Measurements from ENCODE around the gene TBC1D14. TPM values are rescaled to one million over a fixed set of nuclear protein-coding genes. Genes with fewer than 3 reads are reported as not detected.
"Not testable (repeated sequence)": the region's sequence is repeated elsewhere in the genome, so short reads cannot be mapped to it uniquely, and the experiment has no call there.

The TBC1D14 gene
- total RNA-seq, 1 donor from 2014 or later: 29.3 TPM

DNA sequence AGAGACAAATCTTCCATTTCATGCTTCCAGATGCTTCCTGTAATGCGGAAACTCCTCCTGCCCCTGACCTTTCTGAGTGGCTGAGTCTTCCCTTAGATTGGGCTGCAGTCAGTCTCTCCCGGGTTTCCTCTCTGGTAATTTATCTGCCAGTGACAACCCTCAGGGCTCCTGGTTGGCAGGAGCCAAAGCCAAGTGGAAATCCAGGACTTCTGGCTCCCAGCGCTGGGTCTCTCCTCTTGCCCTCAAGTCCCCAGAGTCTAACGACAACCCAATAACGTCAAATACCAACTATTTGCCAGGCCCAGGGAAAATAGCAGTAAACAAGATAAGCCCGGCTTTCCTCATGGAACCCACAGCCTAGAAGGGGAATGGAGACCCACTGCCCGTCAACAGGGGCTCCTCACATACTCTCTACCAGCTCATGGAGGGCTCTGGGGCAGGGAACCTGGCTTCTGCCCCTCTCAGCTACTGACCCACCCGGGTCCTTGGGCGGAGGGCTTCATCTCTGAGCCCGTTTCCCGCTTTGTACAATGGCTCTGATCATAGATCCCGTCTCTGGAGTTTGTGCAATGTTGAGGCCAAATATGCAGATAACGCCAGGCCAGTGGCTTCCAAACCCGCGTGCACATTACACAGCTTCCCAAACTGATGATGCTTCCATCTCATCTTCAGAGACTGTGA, 1.1 kb upstream of the TBC1D14 start:
- DNase-seq (ENCODE audit: low spot score): peak; percentile 78
- ATAC-seq: peak; percentile 27

- no peak for DNase-seq (ENCODE audit: low spot score)
- ATAC-seq: peak; percentile 0
Measured at GRCh38 chr4:6909970-6910339, 329 bp downstream of the TBC1D14 start.

DNA sequence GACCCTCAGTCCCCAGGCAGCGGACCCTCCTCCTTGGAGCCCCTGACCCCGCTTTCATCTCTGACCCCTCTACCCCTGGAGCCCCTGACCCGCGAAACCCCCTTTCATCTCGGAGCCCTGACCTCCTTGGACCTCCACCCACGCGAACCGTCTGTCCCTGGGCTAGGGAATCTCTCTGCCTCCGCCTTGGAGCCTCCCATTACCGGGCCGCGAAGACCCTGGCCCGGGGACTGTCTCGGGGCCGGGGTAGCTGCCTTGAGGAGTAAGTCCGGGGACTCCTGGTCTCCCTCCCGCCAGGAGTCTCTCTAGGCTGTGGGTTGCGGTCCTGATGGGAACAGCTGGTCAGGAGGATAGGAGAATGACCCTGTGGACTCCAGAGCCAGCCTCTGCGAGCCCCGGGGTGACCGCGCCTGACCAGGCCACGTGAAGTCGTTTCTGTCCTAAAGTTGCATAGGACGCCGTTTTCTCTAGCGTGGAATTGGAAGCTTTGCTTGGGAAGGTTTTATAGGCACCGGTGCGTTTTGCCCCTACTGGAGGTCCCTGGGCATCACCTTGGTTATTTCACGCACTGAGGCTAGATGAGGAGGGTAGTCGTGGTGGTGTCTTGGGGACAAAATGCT, 824 bp downstream of the TBC1D14 start:
- DNase-seq (ENCODE audit: low spot score) (peak; percentile 81), ATAC-seq (peak; percentile 45)

DNA sequence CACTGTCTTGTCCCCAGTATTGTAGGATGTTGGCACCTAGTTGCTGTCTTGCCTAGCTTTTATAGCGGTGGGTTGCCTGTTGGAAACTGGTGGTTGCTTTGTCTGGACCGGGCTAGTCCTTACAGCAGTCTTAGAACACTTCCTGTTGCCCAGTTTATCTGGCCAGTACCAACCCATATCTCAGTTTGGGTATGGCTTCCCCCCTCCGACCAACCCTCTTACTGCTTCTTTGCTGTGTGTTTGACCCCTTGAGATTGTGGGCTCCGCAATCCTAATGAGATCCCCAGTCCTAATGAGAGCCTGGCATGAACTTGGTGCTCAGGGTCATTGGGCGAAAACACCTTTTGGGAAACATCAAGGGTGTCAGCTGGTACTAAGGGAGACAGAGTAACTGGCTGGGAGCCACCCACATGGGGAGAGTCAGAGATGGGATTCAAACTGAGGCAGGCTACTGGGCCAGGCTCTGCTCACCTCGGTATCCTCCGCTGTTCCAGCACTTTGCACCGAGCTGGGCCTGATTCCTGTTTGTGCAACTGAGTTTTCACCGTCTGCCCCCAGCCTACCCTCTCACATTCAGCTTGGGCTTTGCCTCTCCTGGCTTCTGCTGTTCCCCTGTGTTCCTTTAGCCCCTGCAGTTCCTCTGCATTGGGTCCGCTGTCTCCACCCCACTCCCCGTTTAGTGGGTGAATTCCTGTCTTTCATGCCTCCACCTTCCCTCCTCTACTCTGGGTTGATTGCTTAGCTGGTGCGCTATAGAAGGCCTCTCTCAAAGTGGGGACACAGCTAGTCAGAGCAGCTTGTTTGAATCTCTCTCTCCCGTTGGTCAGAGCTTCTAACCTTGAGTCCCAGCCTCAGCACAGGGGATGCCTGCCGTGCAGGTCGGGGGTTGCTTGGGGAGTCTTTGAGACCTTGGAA, 1.6 kb downstream of the TBC1D14 start:
- no peak for DNase-seq (ENCODE audit: low spot score)
- ATAC-seq: peak; percentile 9

DNA sequence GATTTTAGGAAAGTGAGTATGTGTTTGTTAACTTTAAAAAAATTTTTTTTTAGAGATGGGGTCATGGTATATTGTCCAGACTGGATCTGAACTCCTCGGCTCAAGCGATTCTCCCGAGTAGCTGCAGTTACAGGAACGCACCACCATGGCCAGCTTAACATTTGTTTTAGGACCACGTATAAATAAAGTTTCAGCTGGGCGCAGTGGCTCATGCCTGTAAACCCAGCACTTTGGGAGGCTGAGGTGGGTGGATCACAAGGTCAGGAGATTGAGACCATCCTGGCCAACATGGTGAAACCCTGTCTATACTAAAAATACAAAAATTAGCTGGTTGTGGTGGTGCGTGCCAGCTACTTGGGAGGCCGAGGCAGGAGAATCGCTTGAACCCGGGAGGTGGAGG, 2.3 kb downstream of the TBC1D14 start:
- not testable (repeated sequence) for DNase-seq (ENCODE audit: low spot score); ATAC-seq

DNA sequence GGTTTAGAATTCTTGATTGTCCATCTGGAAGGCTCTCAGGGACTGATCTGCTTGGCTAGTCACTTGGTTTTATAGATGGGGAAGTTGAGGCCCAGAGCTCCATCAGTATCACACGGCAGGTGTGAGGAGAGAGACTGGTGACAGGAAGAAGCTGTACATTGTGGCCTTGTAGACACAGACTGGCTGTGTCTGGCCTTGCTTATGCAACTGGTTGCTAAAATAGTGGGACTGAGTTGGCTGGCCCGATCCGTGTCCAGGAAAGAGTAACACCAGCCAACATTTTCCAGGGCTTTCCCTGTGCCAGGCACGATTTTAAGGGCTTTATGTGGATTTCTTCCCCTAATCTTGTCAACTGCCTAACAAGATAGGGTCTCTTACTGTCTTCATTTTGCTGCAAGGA, 2.8 kb downstream of the TBC1D14 start:
- DNase-seq (ENCODE audit: low spot score) (no peak), ATAC-seq (peak; percentile 7)

DNA sequence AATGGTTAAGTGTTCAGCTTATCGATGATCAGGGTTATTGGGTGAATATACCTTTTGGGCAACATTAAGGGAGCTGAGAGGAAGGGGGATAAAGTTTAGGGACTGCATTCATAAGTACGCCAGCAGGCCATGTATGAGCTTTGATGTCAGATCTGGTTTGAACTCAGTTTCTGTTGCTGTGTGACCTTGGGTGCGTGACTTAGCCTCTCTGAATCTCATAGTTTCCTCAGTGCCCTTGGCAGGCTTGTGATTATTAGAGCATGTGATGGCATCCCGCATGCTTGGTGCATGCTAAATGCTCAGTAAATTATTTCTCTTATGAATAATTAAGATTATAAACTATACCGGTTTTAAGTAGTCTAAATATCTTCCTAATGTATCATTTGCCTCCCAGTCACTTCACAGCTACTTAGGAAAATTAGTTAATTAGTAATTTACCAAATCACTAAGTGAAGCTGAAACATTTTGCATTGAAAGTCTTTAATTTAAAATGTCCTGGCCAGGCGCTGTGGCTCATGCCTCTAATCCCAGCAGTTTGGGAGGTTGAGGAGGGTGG, 3.8 kb downstream of the TBC1D14 start:
- no peak for ATAC-seq
- DNase-seq (ENCODE audit: low spot score): no peak

DNA sequence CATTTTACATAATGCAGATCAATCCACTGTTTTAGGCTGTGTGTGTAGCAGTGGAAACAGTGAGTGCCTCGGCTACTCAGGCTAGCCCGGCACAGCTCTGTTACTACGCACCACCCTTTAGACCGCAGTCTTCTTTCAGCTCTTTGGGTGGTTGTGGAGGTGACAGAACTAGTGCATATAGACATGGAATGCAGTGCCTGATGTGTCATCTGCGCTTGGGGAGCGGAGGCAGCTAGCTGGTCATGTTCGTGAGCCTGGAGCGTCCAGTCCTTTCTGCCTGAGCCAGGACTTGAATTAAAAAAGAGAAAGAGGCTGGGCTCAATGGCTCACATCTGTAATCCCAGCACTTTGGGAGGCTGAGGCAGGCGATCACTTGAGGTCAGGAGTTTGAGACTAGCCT, 4.8 kb downstream of the TBC1D14 start:
- ATAC-seq (no peak), DNase-seq (ENCODE audit: low spot score) (no peak)

- no peak for DNase-seq (ENCODE audit: low spot score)
Measured at GRCh38 chr4:6915041-6916005, 5.7 kb downstream of the TBC1D14 start.

GRCh38 chr4:6916069-6916586, 6.5 kb downstream of the TBC1D14 start:
- ATAC-seq: no peak
- DNase-seq (ENCODE audit: low spot score): no peak

More at GRCh38 chr4:6915041-6916005, 5.7 kb downstream of the TBC1D14 start:
- no peak for ATAC-seq

DNA sequence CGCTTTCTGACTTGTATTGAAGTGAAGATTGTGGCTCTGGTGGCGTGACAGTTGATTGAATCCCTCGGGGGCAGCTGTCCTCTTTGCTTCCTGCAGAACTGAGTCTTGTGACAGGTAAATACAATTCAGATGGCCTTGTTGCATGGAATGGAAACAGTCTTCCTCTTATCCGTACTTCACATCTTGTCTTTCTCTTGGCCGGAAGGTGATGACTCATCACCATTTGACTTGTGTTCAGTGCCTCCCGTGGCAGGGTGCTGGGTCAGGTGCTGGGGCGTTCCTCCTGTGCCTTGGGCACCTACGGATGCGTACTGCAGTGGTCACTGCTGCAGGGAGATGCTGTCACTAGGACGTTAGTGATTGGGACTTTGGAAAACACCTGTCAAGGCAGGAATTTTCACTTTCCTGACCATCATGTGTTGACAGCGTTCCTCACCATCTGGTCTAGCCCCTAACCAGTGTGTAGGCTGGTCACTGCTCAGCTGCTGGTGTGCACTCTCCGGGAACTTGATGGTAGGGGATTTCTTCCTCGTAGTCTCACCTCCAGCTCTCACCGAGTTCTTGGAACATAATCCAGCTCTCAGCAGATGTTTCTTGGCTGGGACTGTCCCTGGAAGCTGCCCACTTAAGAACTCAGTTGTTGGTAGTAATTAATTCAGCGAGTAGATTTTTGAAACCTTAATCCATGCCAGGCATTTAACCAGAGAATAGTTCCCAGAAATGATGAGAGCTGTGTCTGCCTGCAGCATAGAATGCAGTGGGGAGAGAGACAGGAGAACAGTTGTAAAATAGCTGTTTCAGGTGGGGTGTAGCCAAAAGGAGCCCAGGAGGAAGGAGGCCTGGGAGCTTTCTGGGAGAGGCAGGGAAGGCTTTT, 7.2 kb downstream of the TBC1D14 start:
- ATAC-seq (peak; percentile 6), DNase-seq (ENCODE audit: low spot score) (no peak)

GRCh38 chr4:6917461-6918271, 8.0 kb downstream of the TBC1D14 start:
- DNase-seq (ENCODE audit: low spot score) (peak; percentile 82), ATAC-seq (peak; percentile 75)

- ATAC-seq: no peak
- no peak for DNase-seq (ENCODE audit: low spot score)
Measured at GRCh38 chr4:6918338-6918737, 8.7 kb downstream of the TBC1D14 start.

DNA sequence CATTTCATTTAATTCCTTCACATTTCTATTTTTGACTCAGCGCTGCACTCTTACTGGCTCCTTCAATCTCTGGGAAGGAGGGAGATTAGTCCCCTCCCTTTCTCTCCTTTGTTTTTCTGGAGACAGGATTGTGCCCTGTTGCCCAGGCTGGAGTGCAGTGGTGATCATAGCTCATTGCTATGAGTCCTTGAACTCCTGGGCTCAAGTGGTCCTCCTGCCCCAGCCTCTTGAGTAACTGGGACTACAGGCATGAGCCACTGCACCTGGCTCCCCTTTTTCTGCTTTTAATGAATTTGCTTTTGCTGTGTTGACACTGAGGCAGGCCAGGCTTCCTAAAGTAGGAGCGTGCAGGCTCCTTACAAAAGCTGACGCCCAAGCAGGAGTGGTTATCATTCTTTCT, 10.5 kb downstream of the TBC1D14 start:
- no peak for ATAC-seq
- DNase-seq (ENCODE audit: low spot score): no peak

GRCh38 chr4:6923507-6923906, 13.9 kb downstream of the TBC1D14 start:
- DNase-seq (ENCODE audit: low spot score): no peak
- ATAC-seq: no peak

DNA sequence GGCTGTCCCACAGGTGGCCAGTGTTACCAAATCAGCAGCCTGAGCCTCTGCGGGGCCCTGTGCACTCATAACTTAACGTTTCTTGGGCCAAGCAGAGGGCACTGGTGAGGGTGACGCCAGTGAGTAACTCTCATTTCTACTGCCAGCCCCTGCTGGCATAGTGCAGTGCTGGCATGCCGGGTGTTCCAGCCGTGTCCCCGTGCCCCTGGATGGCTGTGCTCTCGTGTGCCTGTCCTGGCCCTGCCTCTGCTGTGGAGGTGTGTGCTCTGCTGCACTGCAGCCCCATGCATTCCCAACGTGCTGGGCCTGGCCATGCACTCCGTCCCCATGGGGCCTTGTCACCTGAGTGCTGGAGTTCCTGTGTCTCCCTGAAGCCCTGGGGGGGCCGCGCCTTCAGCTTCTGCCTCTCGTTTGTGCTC, 14.7 kb downstream of the TBC1D14 start:
- peak; percentile 91 for DNase-seq (ENCODE audit: low spot score)

DNA sequence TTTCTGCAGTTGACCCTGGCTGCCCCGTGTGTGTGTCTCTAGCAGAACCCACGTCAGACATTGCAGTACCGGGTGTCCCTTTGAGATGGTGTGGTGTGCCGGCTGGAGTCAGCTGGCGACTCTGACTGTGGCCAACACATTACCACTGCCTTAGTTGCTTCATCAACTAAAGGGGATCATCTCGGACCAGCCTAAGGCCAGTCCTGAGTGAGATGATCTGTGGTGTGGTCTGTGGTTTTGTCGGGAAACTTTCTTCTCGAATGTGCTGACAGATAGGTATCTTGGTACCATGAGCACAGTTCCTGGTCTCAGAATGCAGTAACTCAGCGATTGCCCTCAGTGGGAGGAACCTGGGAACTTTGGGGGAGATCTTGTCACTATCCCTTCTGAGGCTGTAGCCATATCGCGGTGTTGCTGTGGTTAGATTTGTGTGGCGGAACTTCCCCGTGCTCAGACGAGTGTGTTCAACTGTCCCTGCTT, 15.8 kb downstream of the TBC1D14 start:
- ATAC-seq (no peak), DNase-seq (ENCODE audit: low spot score) (no peak)

More for the DNA sequence above, 14.7 kb downstream of the TBC1D14 start:
- peak; percentile 76 for ATAC-seq

- no peak for DNase-seq (ENCODE audit: low spot score)
- no peak for ATAC-seq
Measured at GRCh38 chr4:6926081-6926480, 16.5 kb downstream of the TBC1D14 start.

Measured in left lobe of liver (tissue), 2 donors.